LoVo (cell line): ENCODE results near the gene DDC.

Experiments used
- DNase-seq: peaks from one replicate; pipeline ENCODE4 v3.0.0-alpha.2; 2016; ENCODE audit warnings: low spot score

Gene DDC

GRCh38 chr7:50456371-50457123, 108.7 kb downstream of the DDC start:
- DNase-seq = no peak

GRCh38 chr7:50455658-50456057, 109.5 kb downstream of the DDC start:
- DNase-seq = no peak

DNA sequence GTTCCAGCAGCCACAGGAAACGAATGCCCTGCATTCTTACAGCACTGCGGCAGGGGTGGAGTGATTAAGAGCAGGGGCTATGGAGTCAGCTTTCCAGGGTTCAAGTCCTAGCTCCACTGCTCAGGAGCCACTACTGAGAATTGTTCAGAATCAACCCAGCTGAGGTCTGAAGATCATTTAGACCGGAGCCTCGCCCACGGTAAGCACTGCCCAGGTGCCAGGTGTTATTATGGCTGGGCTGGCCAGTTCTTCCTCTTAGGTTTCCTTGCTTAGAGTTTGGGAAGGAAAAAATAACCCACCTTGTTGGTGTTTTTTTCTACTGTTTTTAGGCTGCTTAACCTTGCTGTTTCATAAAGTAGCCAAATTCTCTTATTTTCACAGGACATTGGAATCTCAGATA, 110.2 kb downstream of the DDC start:
- DNase-seq = no peak

DNA sequence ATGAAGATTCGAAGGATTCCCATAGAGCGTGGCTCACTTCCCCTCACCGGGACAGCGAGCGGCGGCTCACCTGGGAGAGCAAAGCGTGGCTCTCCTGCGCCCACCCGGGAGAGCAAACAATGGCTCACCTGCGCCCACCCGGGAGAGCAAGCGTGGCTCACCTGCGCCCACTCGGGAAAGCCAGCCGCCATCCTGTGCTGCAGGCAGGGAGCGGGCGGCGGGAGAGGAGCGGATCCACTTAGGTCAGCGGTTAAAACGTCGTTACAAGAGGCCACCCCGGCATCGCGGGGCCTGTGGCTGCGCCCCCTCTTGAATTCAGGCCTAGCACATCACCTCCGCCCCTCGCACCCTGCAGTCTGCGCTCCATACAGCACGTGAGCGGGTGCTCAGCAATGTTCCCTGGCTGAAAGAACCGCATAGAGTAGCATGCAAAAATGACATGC, 114.6 kb downstream of the DDC start:
- no peak for DNase-seq

GRCh38 chr7:50449881-50450589, 115.2 kb downstream of the DDC start, which contains the start of gene FIGNL1:
FIGNL1 (minus strand) TSS chr7:50450350; CDS start chr7:50447287, 3,063 bp downstream.
- peak; percentile 90 for DNase-seq

- DNase-seq = no peak
Observed at GRCh38 chr7:50449501-50449880, 115.7 kb downstream of the DDC start.

DNA sequence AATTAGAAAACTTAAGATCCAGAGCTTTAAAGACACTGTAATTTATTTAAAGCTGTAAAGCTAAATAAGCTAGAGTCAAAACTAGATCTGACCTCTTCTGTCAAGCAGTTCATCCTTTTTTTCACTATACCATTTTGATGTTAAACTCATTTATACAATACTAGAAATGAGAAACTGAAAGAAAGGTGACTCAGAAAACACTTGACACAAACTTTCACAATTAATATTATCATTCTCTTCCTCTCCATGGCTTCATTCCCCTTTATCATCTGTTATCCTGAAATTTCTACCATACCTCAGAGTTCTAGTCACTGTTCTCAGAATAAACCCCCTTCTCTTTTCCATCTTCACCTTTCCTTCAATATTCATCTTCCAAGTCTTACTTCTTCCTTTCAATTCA, 116.4 kb downstream of the DDC start:
- DNase-seq = no peak

- DNase-seq = peak; percentile 88
Observed at GRCh38 chr7:50446542-50446960, 118.7 kb downstream of the DDC start.

DNA sequence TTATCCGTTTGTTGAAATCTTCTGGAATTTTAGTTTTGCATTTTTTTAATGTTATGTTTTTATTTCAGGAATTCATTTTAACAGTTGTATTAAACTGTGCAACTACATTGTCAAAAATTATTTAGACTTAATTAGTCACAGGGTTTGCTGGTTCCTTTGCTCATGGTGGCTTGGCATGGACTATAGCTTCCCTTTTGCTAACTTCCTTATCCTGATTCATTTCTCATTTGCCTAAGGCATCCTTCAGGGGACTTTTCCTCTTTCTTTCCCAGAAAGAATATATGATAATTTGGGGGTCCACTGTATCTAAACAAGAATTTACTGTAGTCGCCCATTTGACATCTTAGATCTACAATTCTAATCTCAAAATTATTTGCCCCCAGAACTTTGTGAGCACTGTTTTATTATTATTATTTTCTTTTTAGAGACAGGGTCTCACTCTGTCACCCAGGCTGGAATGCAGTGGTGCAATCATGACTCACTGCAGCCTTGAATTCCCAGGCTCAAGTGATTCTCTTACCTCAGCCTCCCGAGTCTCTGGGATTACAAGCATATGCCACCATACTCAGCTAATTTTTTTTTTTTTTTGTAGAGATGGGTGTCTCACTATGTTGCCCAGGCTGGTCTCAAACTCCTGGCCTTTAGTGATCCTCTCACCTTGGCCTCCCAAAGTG, 128.9 kb downstream of the DDC start:
- DNase-seq = no peak

DNA sequence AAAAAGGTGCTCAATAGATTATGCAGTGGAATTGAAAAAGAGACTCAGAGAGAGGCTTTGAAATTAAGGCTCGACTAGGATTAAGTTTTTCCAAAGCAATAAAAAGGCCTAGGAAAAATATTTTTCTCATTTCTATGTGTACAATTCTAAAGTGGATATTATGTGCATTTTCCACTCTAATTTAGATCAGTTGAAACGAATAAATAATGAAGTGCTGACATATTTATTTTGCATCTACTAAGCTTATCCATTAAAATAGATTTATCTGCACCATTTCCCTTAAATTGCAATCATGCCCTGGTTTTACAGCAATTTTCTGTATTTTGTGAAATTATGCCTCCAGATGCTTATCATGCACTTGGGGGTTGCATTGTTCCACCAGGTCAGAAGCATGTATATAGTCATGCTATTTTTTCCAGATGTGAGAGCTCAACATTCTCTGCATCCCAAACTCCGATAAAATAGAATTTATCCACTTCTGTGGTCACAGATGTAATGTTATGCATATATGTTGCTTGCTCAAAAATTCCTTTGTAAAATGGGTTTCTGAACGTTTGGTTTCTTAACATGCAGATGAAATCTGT, 133.4 kb downstream of the DDC start:
- DNase-seq = no peak

DNA sequence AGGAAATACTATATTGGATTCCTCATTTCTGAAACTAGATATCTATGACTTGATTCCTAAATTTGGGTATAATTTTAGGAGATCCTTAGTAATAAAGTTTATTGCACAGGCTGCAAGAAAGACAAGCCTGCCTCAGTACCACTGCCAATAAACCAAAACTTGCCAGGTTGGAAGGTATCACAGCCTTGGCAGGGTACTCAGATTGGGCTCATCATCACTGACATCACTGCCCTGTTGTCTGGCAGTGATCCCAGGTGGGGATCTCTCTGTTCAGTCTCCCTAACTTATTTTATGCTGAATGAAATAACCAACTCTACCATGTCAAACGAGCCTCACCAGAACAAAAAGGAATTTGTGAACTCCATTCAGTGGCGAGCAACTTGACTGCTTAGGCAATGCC, 133.9 kb downstream of the DDC start:
- DNase-seq = no peak

DNA sequence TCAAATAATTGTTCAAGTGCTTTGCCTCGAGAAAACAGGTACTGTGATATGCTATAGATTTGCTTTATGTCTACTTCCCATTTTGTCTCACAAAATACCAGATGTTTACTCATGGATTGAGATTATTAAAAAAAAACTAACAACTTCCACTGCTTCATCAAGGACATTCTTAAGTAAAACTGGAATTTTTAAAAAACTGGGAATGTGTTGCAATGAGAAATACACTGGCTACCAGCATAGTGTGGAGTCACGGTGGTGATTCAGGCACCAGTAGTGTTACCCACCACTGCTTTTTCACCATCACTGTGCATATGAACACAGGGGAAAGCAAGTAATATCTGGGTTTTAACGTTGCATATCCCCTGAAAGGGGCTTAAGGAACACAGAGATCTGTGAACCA, 136.3 kb downstream of the DDC start:
- DNase-seq = no peak

DNA sequence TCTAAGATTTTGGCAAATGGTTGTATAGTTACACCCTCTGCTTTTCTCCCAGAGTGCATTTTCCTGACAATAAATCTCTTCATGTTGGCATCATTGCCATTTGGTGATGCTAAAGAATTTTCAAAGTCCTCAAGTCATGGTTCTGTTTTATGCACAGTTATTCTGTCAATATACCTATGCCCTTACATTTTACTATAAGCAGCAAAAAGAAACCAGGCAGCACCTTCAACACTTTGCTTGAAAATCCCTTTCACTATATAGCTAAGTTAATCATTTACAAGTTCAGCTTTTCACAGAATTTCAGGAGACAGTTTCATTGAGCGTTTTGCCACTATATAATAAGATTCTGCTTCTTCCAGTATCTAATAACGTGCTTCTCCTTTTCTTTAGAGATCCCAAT, 137.7 kb downstream of the DDC start:
- DNase-seq = no peak

- peak; percentile 15 for DNase-seq
Observed at GRCh38 chr7:50426280-50427045, 138.7 kb downstream of the DDC start.

DNA sequence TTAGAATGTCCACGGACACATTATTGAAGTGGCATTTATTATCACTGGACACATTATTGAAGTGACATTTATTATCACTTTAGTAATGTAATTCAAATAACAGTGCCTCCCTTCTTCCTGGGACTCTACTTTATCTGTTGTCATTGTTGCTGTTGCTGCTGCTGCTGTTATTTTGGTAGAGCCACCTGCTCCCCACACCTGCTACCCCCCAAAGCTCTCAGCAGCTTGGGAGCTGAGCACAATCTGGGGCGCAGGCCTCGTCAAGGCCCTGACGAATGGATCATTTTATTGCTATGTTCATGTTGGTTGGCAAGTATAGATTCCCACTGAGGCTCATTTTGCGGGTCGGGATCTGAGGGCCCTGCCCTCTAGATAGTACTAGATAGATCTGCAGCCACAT, 139.9 kb downstream of the DDC start:
- no peak for DNase-seq

DNA sequence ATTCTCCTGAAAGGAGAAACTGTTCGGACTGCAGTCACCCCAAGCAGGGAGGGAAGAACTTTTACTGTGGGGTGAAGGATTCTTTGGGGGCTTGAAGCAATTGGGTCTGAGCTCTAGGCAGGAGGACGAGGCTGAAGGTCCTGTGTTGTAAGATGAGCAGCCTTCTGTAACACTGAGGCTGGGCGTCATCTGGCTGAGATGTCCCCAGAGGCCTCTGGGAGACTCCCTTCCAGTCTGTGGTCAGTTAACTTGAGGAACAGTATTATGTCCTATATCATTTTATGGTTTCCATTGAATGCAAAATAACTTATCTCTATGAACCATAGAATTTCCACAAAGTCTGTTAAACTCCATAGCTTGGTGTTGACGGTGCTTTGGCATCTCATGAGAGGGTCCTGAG, 141.3 kb downstream of the DDC start:
- DNase-seq = no peak

GRCh38 chr7:50422858-50423257, 142.3 kb downstream of the DDC start:
- DNase-seq = no peak

DNA sequence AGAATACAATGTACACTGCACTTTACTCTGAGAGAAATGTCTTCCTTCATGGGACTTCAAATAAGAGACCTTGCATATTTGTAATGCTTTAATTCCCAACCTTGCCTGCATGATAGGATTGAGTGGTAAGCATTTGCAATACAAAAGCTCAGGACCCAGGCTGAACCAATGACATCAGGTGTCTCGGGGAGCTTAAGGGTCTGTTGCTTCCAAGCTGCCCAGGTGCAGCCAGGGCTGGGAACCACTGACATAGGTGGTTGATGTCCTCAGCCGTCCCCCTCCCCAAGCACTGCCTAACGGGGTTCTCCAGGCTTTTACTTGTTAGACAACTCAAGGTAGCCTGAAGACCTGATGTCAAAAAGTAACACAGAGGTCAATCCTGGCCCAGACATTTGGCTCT, 144.2 kb downstream of the DDC start:
- DNase-seq = no peak

DNA sequence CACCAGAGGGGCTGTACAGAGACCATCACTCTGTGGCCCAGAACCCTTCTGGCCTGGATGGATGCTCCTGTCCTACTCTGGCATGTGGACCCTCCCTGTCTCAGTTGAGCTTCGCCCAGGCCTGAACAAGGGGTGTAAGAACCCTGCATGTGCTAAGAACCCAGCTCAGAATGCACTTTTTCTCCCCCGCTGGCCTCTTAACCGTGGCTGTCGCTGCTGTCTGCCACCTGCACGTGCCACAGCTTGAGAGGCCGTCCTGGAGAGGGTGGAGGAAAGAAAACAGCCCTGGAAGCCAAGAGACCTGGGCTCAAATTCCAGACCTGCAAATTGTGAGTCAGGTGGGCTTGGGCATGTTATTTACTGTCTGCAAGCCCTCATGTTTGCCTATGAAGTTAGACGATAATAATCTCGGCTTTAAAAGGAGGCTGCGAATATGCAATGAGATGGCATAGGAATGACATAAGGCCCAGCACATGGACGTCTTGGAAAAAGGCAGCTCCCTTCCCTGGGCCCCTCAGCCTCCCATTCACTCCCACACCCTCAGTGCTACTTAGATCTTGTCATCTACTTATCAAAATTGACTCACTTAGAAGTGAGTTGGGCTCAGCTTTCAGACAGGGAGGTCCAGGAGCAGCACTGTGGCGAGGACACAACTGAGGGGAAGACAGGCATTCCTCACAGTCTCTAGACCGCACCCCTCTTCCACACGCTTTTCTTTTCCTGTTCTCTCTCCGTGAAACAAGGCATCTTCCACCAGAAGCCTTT, 146.5 kb downstream of the DDC start:
- DNase-seq = no peak

GRCh38 chr7:50418086-50418515, 147.1 kb downstream of the DDC start:
- peak; percentile 80 for DNase-seq
